ENCODE data around the gene B3GAT2.

GRCh38 chr6:70823651-70824050 is 133.2 kb downstream of the B3GAT2 start:
- TF ChIP-seq CTCF (conservative IDR thresholded peaks at IDR 0.05 in 1 of 2, IDR thresholded peaks at IDR 0.05 in 1 of 2; ENCODE audit: extremely low read depth in 1 of 2, insufficient read depth in 1 of 2, low read depth in 1 of 2, low read length in 2 of 2), result no peak
- no peak for TF ChIP-seq EZH2 (IDR thresholded peaks at IDR 0.05; ENCODE audit: borderline replicate concordance, low read length)

Data from mammary epithelial cell (primary cell).